Hypothalamus (tissue), 51 donors: ENCODE measurements around the gene CEP128.

Source experiments
- DNase-seq, 51 donors: peaks; one replicate each; lab custom pipeline; 2025; lab: John Stamatoyannopoulos, UW

Gene CEP128

DNA sequence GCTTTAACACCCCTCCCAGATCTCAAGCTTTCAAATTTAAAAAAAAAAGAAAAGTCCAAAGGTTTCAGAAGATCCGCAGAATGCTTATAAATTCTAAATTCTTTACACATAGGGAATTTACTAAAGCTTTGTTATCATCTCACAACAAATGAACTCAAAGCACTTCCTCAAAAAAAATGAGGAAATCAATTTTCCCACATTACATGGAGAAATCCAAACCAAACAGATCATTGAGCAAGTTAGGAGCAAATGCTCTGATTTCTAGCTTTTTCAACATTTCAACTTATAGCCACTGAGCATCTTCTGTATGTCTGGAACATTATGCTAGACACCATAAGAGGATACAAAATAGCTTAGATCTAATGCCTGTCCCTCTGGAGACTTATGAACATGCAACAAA, 161.0 kb downstream of the CEP128 start:
- no peak for DNase-seq

DNA sequence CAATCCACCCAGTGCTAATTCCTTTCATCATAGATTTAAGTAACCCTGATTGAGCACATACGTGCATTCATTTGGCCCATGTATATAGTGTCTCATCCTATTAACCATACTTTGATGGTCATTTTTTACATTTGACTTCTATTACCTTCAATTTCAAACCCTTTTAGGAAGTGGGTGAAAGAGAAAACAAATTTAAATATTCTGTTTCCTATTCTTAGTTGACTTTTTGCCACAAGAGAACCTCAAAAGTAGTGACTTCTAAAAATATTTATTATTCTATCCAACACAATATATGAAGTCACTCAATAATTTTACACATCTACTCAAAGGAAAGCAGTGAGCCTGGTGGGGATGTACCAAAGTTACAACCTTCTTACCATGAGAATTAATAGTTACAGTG, 164.9 kb downstream of the CEP128 start:
- no peak for DNase-seq

DNA sequence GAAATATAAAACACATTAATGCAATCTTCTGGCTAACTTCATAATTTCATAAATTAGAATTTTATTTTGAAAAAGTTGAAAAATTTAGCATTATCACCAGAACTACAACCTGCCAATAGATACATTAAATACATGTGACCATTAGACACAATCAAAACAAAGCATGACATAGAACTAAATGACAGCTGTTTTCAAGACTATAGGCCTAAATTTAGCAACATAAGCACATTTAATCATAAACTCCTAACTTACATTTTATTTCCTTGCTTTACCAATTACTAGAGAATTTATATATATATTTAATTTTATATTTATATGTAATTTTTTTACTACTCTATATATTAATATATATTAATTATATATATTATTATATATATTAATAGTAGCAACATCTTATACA, 165.4 kb downstream of the CEP128 start:
- DNase-seq = no peak

DNA sequence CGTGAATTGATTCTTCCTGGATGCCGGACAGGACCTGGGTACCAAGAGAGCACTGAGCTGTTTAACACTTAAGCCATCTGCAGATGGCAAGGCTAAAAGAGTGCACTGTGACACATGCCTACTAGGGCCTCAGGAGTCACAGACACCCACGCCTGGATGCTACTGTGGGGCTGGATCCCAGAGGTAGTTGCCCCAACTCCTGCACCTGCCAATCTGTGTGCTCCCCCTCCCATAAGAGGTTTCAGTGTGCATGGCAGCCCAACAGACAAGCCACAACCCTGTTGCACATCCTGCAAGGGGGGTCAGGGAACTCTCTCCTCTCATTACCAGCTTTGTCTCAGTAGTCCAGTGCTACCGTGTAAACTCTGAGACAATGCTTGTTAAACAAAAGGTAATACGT, 169.0 kb downstream of the CEP128 start:
- no peak for DNase-seq

DNA sequence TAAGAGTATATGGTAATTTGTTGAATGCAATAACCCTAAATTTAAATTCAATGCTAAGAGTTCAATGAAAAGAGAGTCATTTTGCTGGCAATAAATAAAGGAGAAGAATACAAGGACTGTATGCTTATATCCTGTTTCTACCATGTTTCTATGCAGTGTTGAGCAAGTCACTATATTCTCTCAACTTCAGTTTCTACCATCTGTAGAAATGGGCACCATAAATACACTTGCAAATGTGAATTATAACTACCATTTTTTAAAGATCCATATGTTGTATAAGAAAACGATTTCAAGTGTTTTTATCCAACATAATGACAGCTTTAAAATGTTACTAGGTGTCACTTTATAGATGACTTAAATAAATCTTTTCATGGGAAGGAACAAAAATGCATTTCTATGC, 170.3 kb downstream of the CEP128 start:
- DNase-seq = no peak

DNA sequence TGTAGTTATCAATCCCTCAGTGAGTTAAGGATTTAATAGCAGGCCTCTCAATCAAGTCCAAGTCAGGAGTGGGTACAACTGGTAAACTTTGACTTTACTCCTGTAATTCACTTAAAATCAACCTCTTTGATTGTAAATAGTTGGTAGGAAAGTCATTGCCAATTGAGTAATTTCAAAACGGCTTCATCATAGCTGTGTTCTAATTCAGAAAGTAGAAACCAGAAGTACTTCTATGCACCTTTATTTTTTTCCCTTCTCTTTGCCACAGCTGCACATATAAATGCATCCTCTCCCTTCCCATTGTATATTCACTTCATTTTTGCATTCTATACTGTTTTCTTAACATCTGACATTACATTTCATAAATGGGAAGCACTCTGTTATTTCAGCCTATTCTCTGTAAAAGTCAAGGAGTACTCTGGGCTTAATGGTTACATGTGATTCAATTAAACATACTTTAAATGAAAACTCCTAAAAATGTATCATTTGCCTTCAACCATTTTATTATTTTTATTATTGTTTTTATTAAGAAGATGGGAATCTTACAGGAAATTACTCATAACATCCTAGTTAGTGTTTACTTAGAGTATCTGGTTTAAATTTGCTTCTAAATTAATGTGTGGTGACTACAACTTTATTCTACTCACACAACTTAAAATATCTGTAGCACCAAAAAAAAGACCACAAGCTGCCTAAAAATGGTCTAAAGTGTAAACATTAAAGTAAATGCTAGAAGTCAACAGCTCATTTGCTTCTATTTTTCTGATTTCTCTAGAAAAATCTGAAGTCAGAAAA, 171.2 kb downstream of the CEP128 start:
- DNase-seq = no peak

DNA sequence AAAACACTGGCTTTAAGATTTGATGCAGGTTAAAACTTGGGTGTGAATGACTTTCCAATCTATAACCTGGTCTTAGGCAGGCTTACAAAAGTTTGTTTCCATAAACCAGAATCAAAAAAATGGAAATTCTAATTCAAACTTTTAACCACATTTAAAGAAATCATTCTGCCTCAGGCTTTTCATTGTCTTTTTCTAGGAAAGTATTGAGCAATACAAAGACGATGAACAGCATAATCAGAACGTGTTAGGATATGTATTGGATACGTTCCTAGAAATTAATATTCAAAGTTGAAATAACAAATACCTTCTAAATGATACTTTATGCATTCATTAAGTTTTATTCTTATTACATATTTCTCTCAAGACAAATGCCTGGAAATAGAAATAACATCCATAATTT, 172.9 kb downstream of the CEP128 start:
- DNase-seq = no peak

DNA sequence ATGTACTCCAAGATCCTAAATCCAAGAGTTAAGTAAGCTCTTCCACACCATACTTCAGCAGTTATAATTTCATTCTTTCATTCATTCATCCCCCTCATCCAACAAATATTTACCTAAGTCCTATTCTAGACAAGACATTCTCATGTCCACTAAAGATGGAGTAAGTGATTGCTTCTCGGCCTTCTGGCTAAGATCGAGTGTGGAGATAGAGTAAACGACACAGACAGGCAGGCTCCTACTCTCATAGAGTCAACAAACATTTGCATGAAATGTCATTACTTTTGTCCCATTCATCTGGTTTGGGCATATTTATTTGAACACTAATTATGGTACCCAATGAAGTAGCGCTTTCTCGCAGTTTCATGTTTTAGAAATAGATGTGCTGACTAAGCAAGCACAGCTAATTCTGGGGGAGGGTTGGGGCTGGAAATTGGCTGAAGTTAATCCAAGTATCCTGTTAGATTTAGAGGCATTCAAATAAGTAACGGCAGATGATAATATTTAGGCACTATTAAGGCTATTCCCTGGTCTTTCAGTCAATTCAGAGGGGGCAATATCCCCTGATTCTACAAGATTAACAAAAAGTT, 176.5 kb downstream of the CEP128 start:
- DNase-seq = no peak

DNA sequence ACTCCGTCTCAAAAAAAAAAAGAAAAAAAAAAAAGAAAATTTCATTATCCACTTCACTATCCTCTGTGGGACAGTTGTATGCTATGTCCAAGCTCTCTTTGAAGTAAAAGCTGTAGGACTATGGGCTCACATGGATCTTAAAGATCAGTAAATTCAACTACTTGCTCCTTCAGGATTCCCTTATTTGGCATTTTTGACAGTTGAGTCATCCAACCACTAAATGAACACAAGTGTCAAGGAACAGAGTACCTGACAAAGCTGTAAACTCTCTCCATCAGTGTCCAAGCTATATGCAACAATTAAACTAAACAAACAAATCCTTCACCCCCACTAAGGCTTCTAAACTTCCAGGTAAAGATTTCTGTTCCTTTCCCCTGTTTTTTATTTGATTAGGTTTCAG, 177.0 kb downstream of the CEP128 start:
- DNase-seq = no peak

DNA sequence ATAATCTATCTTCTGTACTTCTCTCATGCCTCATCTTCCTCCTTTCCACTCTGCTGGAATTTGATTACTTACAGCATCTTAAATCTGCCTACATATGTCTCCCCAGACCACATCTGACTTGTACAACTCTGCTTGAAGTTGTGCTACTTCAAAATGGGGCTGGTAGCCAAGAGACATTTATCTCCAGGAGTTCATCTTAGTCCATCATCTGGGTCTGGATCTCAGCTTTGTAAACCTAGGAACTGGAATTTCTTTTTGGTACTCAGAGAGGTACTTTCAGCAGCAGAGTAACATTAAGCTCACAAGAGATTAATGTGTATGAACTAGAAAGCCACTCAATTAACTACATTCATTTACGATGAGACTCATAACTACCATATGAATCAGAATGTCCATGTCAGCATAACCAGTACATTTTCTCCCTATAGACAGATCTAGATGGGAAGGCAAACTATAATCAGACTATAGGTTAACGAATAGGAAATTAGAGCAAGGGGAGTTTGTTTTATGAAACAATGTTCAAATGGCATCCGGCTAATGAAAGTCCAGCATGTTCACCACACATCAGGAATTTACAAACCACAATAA, 178.8 kb downstream of the CEP128 start:
- DNase-seq = no peak

DNA sequence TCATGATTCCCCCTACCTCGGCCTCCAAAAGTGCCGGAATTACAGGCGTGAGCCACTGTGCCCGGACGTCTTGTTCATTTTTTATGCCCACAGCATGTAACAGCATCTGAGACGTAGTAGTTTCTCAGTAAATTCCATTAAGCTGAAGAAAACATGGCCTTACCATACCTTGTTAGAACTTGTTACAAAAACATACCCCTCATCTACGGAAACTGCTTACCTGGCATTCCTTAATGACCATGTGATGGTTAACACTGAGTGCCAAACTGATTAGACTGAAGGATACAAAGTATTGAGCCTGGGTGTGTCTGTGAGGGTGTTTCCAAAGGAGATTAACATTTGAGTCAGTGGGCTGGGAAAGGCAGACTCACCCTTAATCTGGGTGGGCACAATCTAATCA, 186.8 kb downstream of the CEP128 start:
- no peak for DNase-seq

DNA sequence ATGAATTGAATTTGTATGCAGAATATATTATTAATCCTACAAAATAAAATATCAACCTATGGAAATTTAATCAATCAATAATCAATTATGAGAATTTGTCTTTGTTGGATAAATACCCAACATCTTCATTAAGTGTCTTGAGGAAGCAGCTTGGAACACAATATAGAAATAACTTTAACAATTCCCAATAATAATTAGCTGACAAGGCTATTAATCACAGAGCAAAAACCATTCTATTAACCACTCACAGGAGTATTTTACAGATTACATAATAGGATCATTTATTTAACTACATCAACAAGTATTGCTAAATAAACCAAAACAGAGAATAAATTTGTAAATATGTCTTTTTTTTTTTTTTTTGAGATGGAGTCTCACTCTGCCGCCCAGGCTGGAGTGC, 190.3 kb downstream of the CEP128 start:
- DNase-seq = no peak

DNA sequence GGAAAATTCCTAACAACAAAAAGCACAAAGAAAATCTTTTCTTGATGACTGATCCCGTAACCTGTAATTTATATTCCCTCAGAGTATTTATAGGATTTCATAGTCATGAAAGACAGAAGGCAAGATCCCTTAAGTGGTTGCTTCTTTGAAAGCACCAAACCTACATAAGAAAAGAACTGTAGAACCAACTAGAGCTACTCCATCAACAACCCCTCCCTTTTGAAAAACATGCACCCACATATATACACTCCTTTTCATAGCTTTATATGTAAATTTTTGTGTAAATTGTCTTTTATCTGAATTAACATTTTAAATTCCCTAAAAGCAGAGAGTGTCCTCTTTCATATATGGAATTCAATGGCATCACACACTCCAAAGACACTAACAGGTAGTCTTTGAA, 215.3 kb downstream of the CEP128 start:
- no peak for DNase-seq

DNA sequence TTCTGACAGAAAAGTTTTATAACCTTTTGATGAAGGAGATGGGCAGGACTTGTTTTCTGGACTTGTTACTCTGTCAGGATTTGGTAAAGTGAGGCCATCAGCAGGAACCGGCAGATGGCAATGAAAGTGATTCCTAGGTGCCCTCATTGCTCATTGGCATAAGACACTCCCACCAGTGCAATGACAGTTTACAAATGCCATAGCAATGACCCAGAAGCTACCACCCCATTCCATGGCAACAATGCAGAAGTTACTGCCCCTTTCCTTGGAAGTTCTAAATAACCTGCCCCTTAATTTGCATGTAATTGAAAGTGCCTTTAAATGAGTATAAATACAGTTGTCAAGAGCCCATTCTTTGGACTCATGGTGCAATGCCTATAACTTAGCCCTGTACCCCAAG, 222.6 kb downstream of the CEP128 start:
- DNase-seq = no peak

DNA sequence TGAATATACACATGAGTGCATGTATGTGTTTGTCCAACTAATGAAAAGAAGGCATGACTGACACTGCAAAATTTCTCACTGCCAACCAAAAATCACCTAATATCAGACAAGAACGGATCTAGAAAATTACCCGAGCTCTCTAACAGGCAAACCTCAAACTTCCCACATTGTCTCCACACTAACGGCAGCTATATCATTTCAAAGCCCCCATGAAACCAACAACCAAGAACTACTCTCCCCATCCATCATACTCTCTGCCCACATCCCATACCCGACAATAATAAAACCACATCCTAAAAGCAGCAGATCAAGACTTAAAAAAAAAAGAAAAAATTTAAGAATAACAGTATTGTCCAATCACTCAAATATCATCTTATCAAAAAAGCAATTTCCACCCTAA, 227.1 kb downstream of the CEP128 start:
- no peak for DNase-seq

DNA sequence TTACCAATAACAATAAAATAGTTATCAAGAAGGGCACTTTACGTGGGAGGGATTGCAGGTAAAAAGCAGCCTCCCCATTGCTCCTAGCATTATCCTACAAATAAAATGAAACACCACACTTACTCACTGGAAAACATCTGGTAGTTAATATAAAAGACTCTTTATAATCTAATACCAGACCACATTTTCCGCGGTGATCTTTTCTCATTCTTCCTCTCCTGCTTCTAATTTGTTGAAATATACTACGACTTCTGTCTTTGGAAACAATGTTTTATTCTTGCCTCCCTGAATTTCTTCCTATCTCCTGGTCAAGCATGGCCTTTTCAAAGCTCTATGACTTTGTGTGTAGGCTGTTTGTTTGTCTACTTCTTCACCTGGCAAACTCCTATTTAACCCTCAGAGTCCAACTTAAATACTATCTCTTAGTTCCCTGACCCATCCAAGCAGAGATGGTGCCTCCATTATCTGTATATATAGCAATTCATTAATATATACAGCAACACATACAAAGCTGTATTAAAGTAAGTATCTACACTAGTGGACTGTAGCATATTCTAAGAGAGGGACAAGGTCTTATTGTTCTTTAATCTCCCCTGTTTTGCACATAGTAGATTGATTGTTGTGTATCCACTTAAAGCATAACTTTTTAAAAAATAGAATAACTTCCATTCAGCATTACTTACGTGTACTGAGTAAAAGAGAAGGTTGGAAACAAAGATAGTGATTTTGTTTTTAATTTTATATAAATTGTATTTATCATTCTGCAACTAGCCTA, 228.3 kb downstream of the CEP128 start:
- no peak for DNase-seq

DNA sequence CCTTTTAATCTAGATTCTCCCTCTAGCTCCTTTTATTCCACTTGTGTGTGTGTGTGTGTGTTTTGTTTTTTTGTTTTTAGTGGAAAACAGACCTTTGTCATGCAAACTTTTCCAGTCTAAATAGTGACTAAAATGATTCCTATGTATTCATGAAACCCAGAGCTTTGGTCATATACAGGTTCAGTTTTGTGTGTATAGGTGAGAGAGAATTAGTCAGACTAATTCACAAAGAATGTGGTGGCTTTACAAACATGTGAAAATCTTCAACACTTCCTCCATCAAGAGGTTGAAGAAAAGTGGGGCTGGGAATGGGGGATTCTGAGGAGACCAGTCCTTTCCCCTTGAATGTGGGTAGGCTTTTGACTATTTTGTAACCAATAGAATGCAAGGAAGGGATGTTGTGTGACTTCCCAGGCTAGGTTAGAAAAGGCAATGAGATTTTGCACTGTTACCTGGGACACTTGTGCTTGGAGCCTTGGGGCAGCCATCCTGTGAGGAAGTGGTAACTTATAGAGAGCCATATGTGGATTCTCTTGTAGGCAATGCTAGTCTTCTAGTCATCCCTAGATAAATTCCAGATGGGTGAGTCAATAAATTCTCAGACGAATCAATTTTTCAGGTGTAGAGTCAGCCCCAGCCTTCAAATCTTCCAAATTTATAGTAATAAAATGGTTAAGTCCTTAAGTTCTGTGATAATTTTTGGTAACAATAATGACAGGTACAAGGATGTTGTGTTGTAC, 236.1 kb downstream of the CEP128 start:
- DNase-seq = no peak

DNA sequence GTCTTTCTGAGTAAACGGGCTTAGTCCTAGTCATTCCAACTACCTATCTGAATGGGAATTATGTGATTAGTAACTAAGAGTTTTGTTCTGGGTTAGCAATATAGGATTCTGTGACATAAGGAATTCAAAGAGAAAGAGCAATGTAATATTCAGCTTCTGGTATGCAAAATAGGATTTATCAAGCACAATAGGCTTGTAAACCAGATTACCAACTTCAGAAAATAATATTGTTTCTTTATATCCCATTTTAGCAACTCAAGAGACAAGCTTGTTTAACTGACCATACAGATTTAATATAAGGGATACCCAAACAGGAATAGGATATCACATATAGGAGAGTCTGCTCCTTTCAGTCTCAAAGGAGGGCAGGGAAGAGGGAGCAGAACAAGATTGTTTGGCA, 240.9 kb downstream of the CEP128 start:
- DNase-seq = no peak

DNA sequence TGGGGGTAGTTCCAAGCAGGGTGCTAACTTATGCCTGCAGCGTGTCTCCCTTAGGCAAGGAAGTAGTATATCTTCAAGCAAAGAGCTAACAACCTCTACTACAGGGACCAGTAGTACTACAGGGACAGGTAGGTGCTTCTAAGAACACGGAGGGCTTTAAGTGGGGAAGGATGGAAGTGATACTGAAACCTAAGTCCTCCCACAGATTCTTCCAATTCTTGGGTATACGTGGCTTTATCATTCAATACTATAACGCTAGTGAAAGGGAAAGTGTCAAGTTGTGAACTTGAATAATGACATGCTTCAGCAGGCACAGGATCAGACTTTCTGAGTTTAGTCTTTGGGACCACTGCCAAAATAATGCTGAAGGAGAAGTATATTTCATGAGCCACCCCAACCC, 241.7 kb downstream of the CEP128 start:
- DNase-seq = no peak

DNA sequence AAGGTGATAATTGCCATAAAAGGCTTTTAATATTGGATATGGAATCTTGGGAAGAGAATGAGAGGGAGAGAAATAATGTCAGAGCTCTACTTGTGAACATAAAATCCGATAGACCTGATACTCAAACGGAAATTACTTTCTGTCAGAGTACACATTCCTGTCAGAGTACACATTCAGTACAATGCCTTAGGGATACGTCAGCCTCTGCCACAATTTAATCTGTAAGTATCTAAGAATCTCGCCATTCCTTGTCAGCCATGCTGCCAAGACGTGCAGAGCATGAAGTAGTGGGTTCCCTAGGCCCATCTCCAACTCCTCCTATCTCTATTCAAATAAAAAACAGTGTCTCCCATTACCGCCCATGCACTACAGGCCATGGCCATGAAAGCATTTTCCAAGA, 242.6 kb downstream of the CEP128 start:
- DNase-seq = no peak

DNA sequence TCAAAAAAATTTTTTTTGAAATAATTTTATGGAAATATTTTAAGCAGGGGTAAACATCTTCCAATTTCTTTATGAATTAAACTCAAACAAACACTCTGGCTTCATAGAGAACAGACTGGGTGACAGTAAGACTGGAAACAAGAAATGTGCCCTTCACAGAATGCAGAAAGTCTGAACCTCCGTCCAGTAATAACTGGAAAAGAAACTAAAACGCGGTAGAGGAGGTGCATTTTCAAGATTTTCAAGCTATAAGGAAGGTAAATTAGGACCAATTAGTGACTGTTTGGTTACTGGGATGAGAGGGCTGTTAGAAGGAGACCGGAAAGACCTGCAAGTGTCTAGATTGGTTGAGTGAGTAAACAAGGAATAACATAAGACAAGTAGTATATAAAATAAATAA, 245.7 kb downstream of the CEP128 start:
- DNase-seq = no peak
